ENCODE results near the gene PRR12. TPM values are rescaled to one million over a fixed set of nuclear protein-coding genes. Genes with fewer than 3 reads are reported as not detected.

Gene PRR12
- total RNA-seq, 4 donors from 2014 or later: 2.6 to 63.1 (median 8.6) TPM

GRCh38 chr19:49591731-49592485, 926 bp downstream of the PRR12 start:
- Histone ChIP-seq H3K27ac (peak overlapping the region; percentile 91 to 94), H3K36me3 (no peaks in the 10 kb centered on the region), H3K4me1 (peaks cover 0 to 9% of the 10 kb centered on the region in 2 donors), H3K9me3 (no peaks in the 10 kb centered on the region), H3K4me3 (peak overlapping the region; percentile 71 to 94), H3K27me3 (no peaks in the 10 kb centered on the region)
- DNase-seq: peak; percentile 51 to 55
- TF ChIP-seq CTCF (IDR thresholded peaks at IDR 0.05) (no peak), POLR2A (IDR thresholded peaks at IDR 0.05) (peak in 1 of 2 donors; percentile 11)
- intact Hi-C loops (cut with DNase I; ENCODE audit: low total_unique reads): no loop called here

- Histone ChIP-seq H3K4me3 (peak overlapping the region; percentile 71 to 94), H3K36me3 (no peaks in the 10 kb centered on the region), H3K27ac (peak overlapping the region; percentile 91 to 94), H3K9me3 (no peaks in the 10 kb centered on the region), H3K27me3 (no peaks in the 10 kb centered on the region), H3K4me1 (peaks cover 0 to 9% of the 10 kb centered on the region in 2 donors)
- intact Hi-C loops (cut with DNase I; ENCODE audit: low total_unique reads): no loop called here
- no peak for DNase-seq
- TF ChIP-seq CTCF (IDR thresholded peaks at IDR 0.05): no peak
- no peak for TF ChIP-seq POLR2A (IDR thresholded peaks at IDR 0.05)
These were observed 1.7 kb downstream of the PRR12 start for GRCh38 chr19:49592486-49593232.

GRCh38 chr19:49593233-49594113, 2.5 kb downstream of the PRR12 start:
- intact Hi-C loops (cut with DNase I; ENCODE audit: low total_unique reads): no loop called here
- H3K4me1 ChIP-seq: peaks cover 0 to 9% of the 10 kb centered on the region in 2 donors

More at GRCh38 chr19:49593233-49594113, 2.5 kb downstream of the PRR12 start:
- TF ChIP-seq POLR2A (IDR thresholded peaks at IDR 0.05) (no peak), CTCF (IDR thresholded peaks at IDR 0.05) (no peak)
- Histone ChIP-seq H3K9me3 (no peaks in the 10 kb centered on the region), H3K4me3 (peak overlapping the region; percentile 28 to 94), H3K36me3 (no peaks in the 10 kb centered on the region), H3K27me3 (no peaks in the 10 kb centered on the region), H3K27ac (peak overlapping the region; percentile 91 to 94)
- peak; percentile 94 for DNase-seq
